GM19238 (cell line): ENCODE results near the gene ENOX1.

Source experiments
- DNase-seq: peaks from one replicate; pipeline ENCODE4 v3.0.0; 2011; ENCODE audit warnings: low spot score; ENCODE audit not compliant: insufficient read length

Gene ENOX1

DNA sequence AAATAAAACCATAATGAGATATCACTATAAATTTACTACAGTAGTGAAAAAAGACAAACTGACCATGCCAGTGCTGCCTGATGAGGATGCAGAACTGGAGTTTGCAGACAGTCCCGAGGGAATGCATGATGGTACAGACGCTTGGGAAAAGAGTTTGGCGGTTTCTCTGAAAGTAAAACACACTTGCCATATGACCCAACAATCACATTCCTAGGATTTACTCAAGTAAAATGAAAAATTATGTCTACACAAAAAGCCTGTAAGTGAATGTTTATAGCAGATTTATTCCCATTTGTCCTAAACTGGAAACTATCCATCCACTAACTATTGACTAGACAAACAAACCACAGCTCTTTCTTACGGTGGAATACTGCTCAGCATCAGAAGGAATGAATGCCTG, 492.4 kb downstream of the ENOX1 start:
- no peak for DNase-seq

DNA sequence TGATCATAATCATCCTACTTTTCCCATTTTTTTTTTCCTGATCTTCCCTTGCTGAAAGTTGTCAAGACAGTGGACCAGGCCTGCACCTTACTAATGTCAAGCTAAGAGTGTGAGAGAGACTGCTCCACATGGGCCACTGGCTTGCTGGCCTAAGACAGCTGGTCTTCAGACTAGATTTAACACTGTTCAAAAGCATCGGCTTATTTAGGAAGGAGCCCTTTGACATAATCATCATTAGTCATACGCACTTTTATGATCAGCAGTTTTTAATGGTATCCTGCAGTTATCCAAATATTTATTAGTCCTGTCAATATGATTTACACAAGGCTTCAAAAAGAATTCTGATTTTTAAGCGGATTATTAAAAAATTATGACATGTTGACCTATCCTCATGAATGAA, 492.8 kb downstream of the ENOX1 start:
- no peak for DNase-seq

DNA sequence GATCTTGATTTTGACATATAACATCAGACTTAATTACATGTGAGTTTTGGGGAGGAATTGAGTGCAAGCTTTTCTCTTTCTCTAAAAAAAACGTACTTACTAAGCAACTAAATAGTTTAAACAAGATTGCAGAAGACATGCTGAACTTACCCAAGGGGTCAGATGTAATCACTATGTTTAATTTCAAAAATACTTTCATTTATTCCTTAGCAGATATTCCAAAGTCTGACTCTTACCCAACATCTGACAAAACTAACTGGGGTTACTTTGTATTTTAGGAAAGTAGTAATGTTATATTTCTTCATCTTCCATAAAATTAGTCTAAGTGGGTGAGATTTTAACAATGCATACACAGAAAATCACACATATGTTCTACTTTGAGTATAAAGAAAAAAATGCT, 493.2 kb downstream of the ENOX1 start:
- no peak for DNase-seq

- no peak for DNase-seq
These were observed 493.8 kb downstream of the ENOX1 start for GRCh38 chr13:43293008-43293407.

DNA sequence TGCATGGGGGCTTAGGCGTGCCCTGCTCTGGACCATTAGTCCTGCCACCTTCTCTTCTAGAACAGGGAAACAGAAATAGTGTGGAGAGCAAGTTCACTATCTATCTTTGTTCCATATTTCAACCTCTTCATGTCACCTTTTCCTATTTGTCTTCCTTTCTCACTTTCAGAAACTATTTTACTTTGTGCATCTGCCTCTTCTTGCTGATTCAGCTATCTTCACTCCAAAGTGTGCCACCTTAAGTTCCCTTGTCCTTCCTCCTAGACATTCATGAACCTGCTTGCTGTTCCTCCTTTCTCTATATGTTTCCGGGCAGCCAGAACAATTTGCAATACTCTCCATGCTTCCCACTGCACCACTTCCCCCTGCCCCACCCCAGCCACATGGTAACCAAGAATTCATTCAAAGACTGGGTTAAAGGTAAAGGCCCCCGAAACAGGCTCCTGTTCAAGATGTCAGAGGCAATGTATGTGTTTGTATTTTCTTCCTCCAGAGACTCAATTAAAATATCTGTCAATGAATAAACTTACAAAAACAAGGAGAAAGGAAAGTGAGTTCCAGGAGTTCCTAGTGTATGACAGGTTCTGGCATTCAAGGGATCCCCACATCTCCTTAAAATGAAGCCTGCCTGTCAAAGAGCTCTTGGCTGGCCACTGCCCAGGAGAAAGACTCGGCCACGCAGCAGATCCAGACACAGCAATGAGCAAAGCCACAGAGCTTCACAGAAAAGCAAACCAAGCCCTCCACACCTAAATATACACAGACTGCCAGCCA, 495.3 kb downstream of the ENOX1 start:
- DNase-seq, result no peak

- DNase-seq, result no peak
These were observed 497.1 kb downstream of the ENOX1 start for GRCh38 chr13:43289470-43290255.

DNA sequence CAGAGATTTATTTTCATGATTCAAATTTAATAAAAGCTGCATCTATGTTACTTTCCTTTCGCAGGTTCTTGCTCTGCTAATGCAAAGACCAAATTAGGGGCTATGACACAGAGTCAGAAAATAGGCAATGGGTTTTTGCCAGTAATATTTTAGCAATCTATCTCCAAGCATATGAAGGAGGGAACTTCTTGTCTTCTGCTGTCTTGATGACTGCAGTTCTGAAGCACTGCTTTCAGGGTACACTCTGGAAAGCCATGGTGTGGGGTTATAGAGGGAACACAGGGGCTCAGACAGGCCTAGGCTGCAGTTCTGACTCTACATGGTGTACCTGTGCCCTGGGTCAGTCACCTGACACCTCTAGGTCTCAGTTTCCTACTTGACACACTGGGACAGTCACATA, 500.0 kb downstream of the ENOX1 start:
- DNase-seq, result no peak

DNA sequence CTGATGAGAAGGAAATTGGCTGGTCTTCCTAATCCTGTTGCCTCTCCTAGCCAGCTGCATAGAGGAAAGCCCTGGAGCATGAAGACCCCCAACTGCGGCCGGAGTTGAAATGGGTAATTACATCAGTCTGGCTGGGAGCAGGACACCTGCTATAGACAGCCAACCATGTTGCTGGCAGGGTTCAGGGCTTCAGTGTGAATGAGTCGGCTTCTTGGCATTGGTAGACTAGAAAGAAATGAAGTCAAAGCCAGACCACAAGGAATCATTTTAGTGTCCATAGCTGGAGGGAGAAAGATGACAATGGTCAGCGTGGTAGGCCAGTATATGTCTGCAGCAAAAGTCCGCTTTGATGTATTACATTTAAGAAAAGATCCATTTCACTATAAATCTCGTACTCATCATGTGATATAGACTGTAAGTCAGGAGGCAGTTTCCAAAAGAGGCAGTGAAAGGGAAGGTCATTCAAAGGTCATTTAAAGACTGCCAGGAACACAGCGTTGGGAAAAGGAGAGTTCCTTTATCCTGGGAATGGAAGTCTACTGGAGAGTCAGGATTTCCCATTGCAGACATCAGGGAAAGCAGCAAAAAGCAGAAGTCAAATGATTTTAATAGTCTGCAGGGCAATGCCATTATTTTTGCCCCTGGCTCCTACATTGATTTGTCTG, 500.7 kb downstream of the ENOX1 start:
- no peak for DNase-seq

DNA sequence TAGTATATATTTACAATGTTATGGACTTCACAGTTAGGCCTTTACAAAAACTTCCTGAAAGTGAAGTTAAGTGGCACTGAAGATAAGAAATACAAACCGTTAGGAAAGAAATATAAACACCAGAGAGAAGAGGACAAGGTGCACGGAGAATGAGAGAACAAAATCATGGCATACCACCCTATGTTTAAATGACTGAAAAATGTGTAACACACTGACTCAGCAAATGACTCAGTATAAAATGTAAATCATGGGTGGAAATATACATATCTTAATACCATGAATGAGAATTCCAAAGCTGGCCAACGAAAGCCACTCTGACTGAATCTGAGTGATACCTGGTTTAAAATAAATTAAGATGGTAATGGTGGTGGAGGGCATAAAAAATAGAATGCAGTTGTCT, 502.6 kb downstream of the ENOX1 start:
- DNase-seq, result no peak

GRCh38 chr13:43279696-43280095, 507.1 kb downstream of the ENOX1 start:
- no peak for DNase-seq

- DNase-seq, result no peak
These were observed 508.6 kb downstream of the ENOX1 start for GRCh38 chr13:43278127-43278526.

- DNase-seq, result no peak
These were observed 509.6 kb downstream of the ENOX1 start for GRCh38 chr13:43277142-43277541.

DNA sequence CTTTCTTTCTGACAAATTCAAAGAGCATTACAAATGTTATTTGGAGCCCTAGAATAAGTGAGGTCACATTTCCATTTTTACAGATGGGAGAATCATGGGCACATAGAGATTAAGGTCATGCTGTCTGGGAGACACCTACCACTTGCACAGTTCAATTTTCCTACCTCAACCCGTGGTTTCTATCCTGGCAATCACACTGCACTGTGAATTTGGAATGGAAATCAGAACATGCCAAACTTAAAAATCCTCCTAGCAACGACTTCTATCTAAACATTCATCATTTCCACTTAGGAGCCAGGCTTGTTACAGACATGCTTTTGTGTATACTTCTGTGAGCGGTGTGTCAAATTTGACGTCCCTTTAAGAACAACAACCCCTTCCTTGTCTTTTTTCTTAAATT, 511.9 kb downstream of the ENOX1 start:
- no peak for DNase-seq

- no peak for DNase-seq
These were observed 513.4 kb downstream of the ENOX1 start for GRCh38 chr13:43273362-43273761.

GRCh38 chr13:43272851-43273250, 513.9 kb downstream of the ENOX1 start:
- DNase-seq, result no peak

DNA sequence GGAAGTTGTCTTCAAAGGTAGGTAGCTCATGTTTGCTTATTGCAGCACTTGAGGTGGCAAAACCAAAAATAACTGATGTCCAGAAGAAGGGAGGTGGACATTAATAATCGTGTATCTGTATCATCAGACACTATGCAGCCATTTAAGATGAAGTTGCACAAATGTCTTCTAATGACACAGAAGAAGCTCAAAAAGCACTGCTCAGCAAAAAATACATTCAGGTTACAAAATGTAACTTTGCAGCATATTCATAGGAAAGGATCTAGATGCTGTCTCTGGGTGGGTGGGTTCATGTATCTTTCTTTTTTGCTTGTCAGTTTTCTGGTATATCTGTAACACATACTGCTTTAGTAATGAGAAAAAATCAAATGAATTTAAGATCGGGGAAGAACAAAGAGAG, 515.6 kb downstream of the ENOX1 start:
- DNase-seq, result no peak

DNA sequence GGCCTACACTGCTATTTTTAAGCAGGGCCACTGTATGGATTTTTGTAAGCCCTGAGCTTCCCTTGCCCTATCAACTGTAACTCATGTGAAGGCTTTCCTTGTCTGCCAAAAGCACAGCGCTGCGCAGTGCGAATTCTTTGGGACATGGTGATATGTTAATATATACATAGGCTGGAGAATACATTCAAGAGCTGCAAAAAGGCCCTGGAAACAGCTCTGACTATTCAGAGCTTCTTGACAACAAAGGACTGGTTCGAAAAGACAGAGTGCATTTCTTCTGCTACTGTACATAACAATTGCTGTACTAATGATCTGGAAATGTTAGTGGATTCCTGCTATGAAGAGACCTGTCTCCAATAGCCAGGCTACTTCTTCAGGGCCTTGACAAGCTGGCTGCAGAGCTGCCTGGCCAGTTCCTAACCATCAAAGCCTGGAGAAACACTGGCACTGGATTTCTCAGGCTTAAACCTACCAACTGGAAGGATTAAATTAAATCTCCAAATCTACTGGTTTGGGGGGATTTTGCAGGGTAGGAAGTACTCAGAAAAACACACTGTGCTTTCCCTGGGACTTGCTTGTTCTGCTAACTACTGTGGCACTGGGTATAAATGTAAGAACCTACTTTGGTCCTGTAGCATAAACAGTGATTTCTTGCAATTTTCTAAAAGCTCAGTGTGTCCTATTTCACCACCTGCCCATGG, 516.5 kb downstream of the ENOX1 start:
- no peak for DNase-seq

DNA sequence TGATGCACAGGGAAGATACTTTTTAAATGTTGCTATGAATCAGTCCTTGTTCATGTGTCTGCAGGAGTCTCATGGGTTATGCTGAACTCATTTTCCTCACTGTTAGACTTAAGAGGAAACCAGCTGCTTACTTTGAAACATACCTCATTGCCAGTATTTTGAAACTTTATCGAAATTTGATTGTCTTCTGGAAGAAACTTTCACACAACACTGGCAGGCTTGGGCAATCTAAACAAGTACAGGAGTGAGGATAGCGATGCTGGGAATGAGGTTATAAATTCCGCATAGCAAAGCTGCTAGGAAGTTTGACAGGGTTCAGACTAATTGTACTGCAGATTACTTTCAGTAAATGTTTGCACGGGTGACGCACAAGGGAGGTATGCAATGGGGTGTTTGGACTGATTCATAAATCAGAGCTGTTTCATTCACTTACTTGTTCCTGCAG, 517.7 kb downstream of the ENOX1 start:
- DNase-seq, result no peak

GRCh38 chr13:43268632-43269031, 518.1 kb downstream of the ENOX1 start:
- DNase-seq, result no peak

- no peak for DNase-seq
These were observed 518.9 kb downstream of the ENOX1 start for GRCh38 chr13:43267916-43268315.

DNA sequence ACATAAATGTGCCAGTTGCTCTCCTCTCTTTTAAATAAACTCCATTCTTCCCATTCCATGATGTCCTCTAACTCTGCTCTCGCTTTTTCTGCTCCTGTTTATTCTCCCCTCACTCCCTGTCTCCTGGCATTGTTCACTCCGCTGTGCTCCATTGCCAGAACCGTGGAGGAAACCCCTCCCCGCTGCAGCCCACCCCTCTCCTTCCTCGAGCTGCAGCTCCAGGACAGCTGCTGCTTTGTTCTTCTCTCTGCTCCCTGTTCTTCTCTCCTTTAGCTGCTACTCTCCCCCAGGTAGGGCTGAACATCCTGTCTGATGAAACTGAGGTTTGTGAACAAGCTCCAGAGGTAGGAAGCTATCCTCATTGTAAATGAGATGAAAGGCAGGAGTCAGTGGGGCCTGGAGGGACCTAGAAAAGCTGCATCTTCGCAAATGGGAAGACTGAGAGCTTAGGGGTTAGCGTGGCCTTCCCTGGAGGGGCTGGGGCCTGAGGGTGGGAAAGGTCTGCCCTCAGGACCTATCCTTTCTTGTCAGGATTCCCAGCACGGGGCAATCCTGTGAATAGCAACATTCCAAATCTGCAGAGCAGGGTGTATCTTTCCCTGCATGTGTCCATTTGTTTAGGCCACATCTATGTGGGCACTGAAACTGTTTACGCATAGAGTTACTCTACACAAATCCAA, 519.7 kb downstream of the ENOX1 start:
- no peak for DNase-seq
